WTC11 (cell line): ENCODE results near the gene PADI2. TPM values are rescaled to one million over a fixed set of nuclear protein-coding genes. Genes with fewer than 3 reads are reported as not detected.

Experiments
- ATAC-seq: fragments of 200-7000 bp; cut with Tn5 transposase; 2 replicates; pipeline ENCODE4 v1.10.0; 2021; ENCODE audit warnings: mild to moderate bottlenecking, moderate library complexity
- CTCF ChIA-PET: fragments of 300-600 bp; sonication (Branson Sonifier 250); formaldehyde crosslinking; loops from one replicate; lab custom pipeline; 2021; ENCODE audit warnings: antibody characterized with exemption; lab: Charles Lee
- POLR2A ChIA-PET: fragments of 350-600 bp; sonication (Branson Sonifier 250); formaldehyde crosslinking; loops from one replicate; lab custom pipeline; 2021; ENCODE audit warnings: antibody characterized with exemption; lab: Charles Lee
- DNase-seq: peaks from one replicate; pipeline ENCODE4 v3.0.0; 2021; ENCODE audit warnings: low spot score
- H3K27ac Mint-ChIP-seq: 2 replicates; pipeline ENCODE4 v1.8.0; 2021; ENCODE audit warnings: mixed read lengths
- H3K27me3 Mint-ChIP-seq: 2 replicates; pipeline ENCODE4 v1.8.0; 2021; ENCODE audit warnings: low read depth, mild to moderate bottlenecking, moderate library complexity, mixed read lengths
- H3K36me3 Mint-ChIP-seq: 2 replicates; pipeline ENCODE4 v1.8.0; 2021; ENCODE audit warnings: mixed read lengths
- H3K4me1 Mint-ChIP-seq: 2 replicates; pipeline ENCODE4 v1.8.0; 2022; ENCODE audit warnings: mixed read lengths
- H3K4me3 Mint-ChIP-seq: 2 replicates; pipeline ENCODE4 v1.8.0; 2021; ENCODE audit warnings: mild to moderate bottlenecking, moderate library complexity, mixed read lengths
- H3K9me3 Mint-ChIP-seq: 2 replicates; pipeline ENCODE4 v1.8.0; 2021; ENCODE audit warnings: mixed read lengths
- ATF3 ChIP-seq: sonication (generic); formaldehyde crosslinking; conservative IDR thresholded peaks from 2 replicates; pipeline ENCODE4 v1.8.1; 2022; ENCODE audit warnings: mild to moderate bottlenecking, missing genetic modification reagents
- CREB1 ChIP-seq: sonication (generic); formaldehyde crosslinking; IDR thresholded peaks from 2 replicates; pipeline ENCODE4 v1.8.0; 2023; ENCODE audit warnings: mild to moderate bottlenecking, missing genetic modification reagents
- CREM ChIP-seq: sonication (generic); formaldehyde crosslinking; IDR thresholded peaks from 2 replicates; pipeline ENCODE4 v1.8.1; 2022; ENCODE audit warnings: mild to moderate bottlenecking, missing genetic modification reagents, moderate library complexity
- CTCF ChIP-seq: fragments of 200-600 bp; IDR thresholded peaks from 2 replicates; pipeline ENCODE4 v1.8.0; 2022; ENCODE audit warnings: antibody characterized with exemption
- EMX1 ChIP-seq: fragments of 250-450 bp; sonication (Bioruptor Pico); IDR thresholded peaks from 2 replicates; pipeline ENCODE4 v1.8.0; 2021; ENCODE audit warnings: mild to moderate bottlenecking
- ERG ChIP-seq: fragments of 250-450 bp; sonication (Bioruptor Pico); IDR thresholded peaks from 2 replicates; pipeline ENCODE4 v1.8.0; 2021; ENCODE audit warnings: mild to moderate bottlenecking
- ESRRA ChIP-seq: sonication (generic); formaldehyde crosslinking; IDR thresholded peaks from 2 replicates; pipeline ENCODE4 v1.8.1; 2022; ENCODE audit warnings: mild to moderate bottlenecking, missing genetic modification reagents, borderline replicate concordance
- IRF2 ChIP-seq: sonication (generic); formaldehyde crosslinking; IDR thresholded peaks from 2 replicates; pipeline ENCODE4 v1.8.0; 2022; ENCODE audit warnings: low read depth, missing genetic modification reagents, borderline replicate concordance
- KAT7 ChIP-seq: sonication (generic); formaldehyde crosslinking; IDR thresholded peaks from 2 replicates; pipeline ENCODE4 v1.8.1; 2023; ENCODE audit warnings: missing genetic modification reagents, mild to moderate bottlenecking, borderline replicate concordance
- NFATC4 ChIP-seq: fragments of 250-450 bp; sonication (Bioruptor Pico); IDR thresholded peaks from 2 replicates; pipeline ENCODE4 v1.9.0; 2021; ENCODE audit warnings: mild to moderate bottlenecking
- NR2C2 ChIP-seq: sonication (generic); formaldehyde crosslinking; IDR thresholded peaks from 2 replicates; pipeline ENCODE4 v1.8.0; 2022; ENCODE audit warnings: mild to moderate bottlenecking, missing genetic modification reagents
- PRDM15 ChIP-seq: sonication (generic); formaldehyde crosslinking; IDR thresholded peaks from 2 replicates; pipeline ENCODE4 v1.8.0; 2022; ENCODE audit warnings: missing genetic modification reagents
- SMAD4 ChIP-seq: sonication (generic); formaldehyde crosslinking; IDR thresholded peaks from 2 replicates; pipeline ENCODE4 v1.8.0; 2022; ENCODE audit warnings: mild to moderate bottlenecking, missing genetic modification reagents
- STAT6 ChIP-seq: sonication (generic); formaldehyde crosslinking; conservative IDR thresholded peaks from 2 replicates; pipeline ENCODE4 v1.8.1; 2023; ENCODE audit warnings: mild to moderate bottlenecking, low read depth, missing genetic modification reagents, moderate library complexity
- TEAD1 ChIP-seq: sonication (generic); formaldehyde crosslinking; IDR thresholded peaks from 2 replicates; pipeline ENCODE4 v1.8.0; 2022; ENCODE audit warnings: mild to moderate bottlenecking, missing genetic modification reagents
- ZMAT4 ChIP-seq: fragments of 250-450 bp; sonication (Bioruptor Pico); IDR thresholded peaks from 2 replicates; pipeline ENCODE4 v1.9.0; 2021; ENCODE audit warnings: mild to moderate bottlenecking
- ZNF138 ChIP-seq: sonication (generic); formaldehyde crosslinking; conservative IDR thresholded peaks from 2 replicates; pipeline ENCODE4 v1.8.1; 2022; ENCODE audit warnings: mild to moderate bottlenecking, moderate library complexity, missing genetic modification reagents
- ZNF317 ChIP-seq: sonication (generic); formaldehyde crosslinking; IDR thresholded peaks from 2 replicates; pipeline ENCODE4 v1.8.1; 2023; ENCODE audit warnings: low read depth, mild to moderate bottlenecking, moderate library complexity, missing genetic modification reagents, borderline replicate concordance
- ZNF416 ChIP-seq: fragments of 250-450 bp; sonication (Bioruptor Pico); IDR thresholded peaks from 2 replicates; pipeline ENCODE4 v1.9.0; 2021; ENCODE audit warnings: mild to moderate bottlenecking, inconsistent platforms
- ZNF532 ChIP-seq: fragments of 250-450 bp; sonication (Bioruptor Pico); IDR thresholded peaks from 2 replicates; pipeline ENCODE4 v1.9.0; 2021; ENCODE audit warnings: mild to moderate bottlenecking, borderline replicate concordance
- total RNA-seq: library from RNA; stranded (reverse); gene quantifications from 3 replicates; pipeline ENCODE4 v1.2.3, GENCODE V29; 2021

PADI2 gene
- total RNA-seq, 1 experiment from 2014 or later: 3.8 TPM

- CTCF ChIA-PET: no interaction called here
- Mint-ChIP-seq H3K36me3 (no peaks in the 10 kb centered on the region), H3K9me3 (no peaks in the 10 kb centered on the region), H3K4me1 (no peaks in the 10 kb centered on the region), H3K27ac (no peak overlapping the region), H3K27me3 (no peaks in the 10 kb centered on the region; the same call in 1 of the 2 replicates), H3K4me3 (no peak overlapping the region)
- DNase-seq (no peak), ATAC-seq (no peak)
- POLR2A ChIA-PET: no interaction called here
- no peak for TF ChIP-seq ZNF138 (CRISPR knock-in tag)
- TF ChIP-seq ESRRA (CRISPR knock-in tag): no peak
- TF ChIP-seq CREM (CRISPR knock-in tag): no peak
- no peak for TF ChIP-seq IRF2 (CRISPR knock-in tag)
- TF ChIP-seq PRDM15 (CRISPR knock-in tag): no peak
- TF ChIP-seq KAT7 (CRISPR knock-in tag): no peak
- no peak for TF ChIP-seq STAT6 (CRISPR knock-in tag)
- TF ChIP-seq ZNF416 (CRISPR knock-in tag): no peak
These were observed 26.4 kb upstream of the PADI2 start for GRCh38 chr1:17145648-17146047.

- no peak for ATAC-seq
- Mint-ChIP-seq H3K4me3 (no peak overlapping the region), H3K9me3 (no peaks in the 10 kb centered on the region), H3K36me3 (no peaks in the 10 kb centered on the region), H3K27me3 (no peaks in the 10 kb centered on the region; the same call in 1 of the 2 replicates), H3K27ac (no peak overlapping the region), H3K4me1 (no peaks in the 10 kb centered on the region)
- CTCF ChIA-PET: no interaction called here
- POLR2A ChIA-PET: no interaction called here
- no peak for DNase-seq
- no peak for TF ChIP-seq CREB1 (CRISPR knock-in tag)
- TF ChIP-seq EMX1: no peak
- no peak for TF ChIP-seq TEAD1 (CRISPR knock-in tag)
- no peak for TF ChIP-seq ZNF532 (CRISPR knock-in tag)
- TF ChIP-seq ZMAT4 (CRISPR knock-in tag): no peak
- no peak for TF ChIP-seq SMAD4
- no peak for TF ChIP-seq NFATC4 (CRISPR knock-in tag)
- no peak for TF ChIP-seq ERG
- TF ChIP-seq CTCF: no peak
- no peak for TF ChIP-seq ZNF317 (CRISPR knock-in tag)
- no peak for TF ChIP-seq CREM (CRISPR knock-in tag)
- no peak for TF ChIP-seq NR2C2 (CRISPR knock-in tag)
- no peak for TF ChIP-seq KAT7 (CRISPR knock-in tag)
- no peak for TF ChIP-seq ATF3 (CRISPR knock-in tag)
These were observed 24.5 kb upstream of the PADI2 start for GRCh38 chr1:17143760-17144159.
